Mammary epithelial cell (primary cell): ENCODE measurements around the gene HS3ST4.

Experiments
- CTCF ChIP-seq, 2 donors: IDR thresholded peaks in 1 of 2; conservative IDR thresholded peaks in 1 of 2; 2 replicates each; pipeline ENCODE4 v1.5.1; 2011 to 2012; ENCODE audit warnings: inconsistent platforms in 2 of 2, low read length in 2 of 2, mild to moderate bottlenecking in 2 of 2, control low read depth in 1 of 2, low read depth in 1 of 2; ENCODE audit not compliant: insufficient read depth in 1 of 2; ENCODE audit errors: extremely low read depth in 1 of 2
- EZH2 ChIP-seq: IDR thresholded peaks from 2 replicates; pipeline ENCODE4 v1.6.1; 2012; ENCODE audit warnings: low read length, inconsistent platforms, borderline replicate concordance

- TF ChIP-seq CTCF (conservative IDR thresholded peaks at IDR 0.05 in 1 of 2, IDR thresholded peaks at IDR 0.05 in 1 of 2; ENCODE audit: extremely low read depth in 1 of 2, insufficient read depth in 1 of 2, low read depth in 1 of 2, low read length in 2 of 2), result no peak
- no peak for TF ChIP-seq EZH2
Measured at GRCh38 chr16:25689137-25689836, 2.5 kb upstream of the HS3ST4 start.
